Activated effector memory CD4-positive, alpha-beta T cell treated with Interleukin-2 at 50 U/mL for 16 hours (primary cell): Measurements from ENCODE around the gene DBP.
A peak's percentile ranks its signal among the peaks of the same experiment; 100 is the strongest.
"Not testable (repeated sequence)": the region's sequence is repeated elsewhere in the genome, so short reads cannot be mapped to it uniquely, and the experiment has no call there.

Experiments used
- DNase-seq: peaks from one replicate; pipeline ENCODE4 v3.0.0-alpha.2; 2020

The DBP gene

DNA sequence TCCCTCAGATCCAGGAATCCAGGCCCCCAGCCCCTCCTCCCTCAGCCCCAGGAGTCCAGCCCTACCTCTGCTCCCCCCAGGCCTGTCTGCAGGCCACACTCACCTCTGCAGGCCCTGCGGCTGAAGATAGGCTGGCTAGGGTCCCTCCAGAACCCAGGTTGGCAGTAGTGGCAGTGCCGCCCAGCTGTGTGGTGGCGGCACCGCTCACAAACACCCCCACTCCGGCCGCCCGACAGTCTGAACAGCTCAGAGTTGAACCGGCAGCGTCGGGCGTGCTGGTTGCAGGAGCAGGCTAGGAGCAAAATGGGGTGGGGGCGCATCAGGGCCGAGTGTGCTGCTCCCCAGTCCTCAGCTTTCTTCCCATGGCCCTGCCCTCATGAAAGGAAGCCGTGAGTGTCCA, 27.3 kb upstream of the DBP start:
- DNase-seq, result no peak

DNA sequence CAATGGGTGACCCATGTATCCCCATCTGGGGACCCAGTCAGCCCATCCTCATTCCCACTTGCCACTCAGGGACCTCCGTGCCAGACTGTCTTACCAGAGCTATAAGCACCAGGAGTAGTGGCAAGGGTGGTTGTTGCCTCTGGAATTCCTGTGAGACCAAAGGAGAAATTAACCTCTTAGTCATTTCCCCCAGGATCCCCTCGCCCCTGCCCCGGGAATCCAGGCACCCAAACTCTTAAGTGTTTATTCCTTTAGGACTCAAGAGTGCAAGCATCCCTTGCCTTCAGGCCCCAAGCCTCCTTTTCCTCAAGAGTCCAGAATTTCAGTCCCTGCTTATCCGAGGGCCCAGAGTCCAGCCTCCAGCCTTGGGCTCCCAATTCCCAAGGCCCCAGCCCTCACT, 26.5 kb upstream of the DBP start:
- no peak for DNase-seq

DNA sequence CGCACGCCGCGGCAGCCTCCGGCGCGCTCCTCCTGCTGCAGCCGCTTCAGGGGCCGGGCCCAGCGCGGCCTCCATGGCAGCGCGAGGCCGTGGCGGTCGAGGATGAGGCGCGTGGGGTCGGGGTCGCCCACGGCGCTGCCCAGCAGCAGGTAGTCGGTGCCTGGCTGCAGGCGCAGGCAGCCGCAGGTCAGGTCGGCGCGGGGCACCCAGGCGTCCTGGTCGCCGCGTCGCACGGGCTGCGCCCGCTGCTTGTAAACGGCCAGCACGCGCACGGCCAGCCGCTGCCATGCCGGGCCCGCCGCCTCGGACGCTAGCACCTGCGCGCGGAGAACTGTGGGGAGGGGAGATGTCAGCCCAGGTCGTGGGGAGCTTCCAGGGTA, 24.5 kb upstream of the DBP start:
- DNase-seq, result no peak

DNA sequence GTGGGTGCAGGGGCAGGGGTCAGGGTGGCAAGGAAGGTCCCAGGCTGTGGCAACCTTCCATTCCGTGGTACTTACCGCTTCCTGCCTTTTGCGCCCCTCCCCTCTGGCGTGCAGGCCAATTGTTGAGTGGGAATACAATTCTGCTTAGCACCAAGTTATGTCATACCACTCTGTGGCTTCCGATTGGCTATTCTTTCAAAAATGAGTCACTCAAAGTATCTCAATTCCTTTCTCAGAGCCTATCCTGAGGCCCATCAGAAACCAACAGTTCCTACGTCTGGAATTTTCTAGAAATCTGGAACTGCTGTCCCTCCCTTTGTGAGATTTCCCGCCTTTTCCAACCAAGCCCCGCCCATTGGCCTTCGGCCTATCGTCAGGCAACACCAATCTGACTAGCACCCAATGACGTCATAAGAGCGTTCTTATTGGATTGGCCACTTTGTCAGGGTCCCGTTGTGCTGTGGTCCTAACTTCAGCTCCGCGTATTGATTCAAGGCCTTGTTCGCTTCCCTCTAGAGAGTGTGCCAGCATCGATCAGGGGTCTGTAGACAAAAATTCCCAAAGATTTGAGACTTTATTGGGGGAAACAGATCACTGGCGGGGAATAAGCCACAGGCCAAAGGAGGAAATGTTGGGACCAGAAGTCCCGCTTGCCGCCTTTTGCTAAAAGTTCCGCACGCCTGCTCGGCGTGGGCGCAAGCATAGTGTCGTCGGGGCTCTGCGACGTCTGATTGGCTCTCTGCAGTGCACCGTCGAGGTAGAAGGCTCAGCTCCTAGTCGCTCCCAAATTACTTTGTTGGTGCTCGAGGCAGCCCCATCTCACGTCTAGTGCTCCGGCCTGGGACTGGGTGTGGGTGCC, 23.9 kb upstream of the DBP start:
- peak; percentile 66 for DNase-seq

DNA sequence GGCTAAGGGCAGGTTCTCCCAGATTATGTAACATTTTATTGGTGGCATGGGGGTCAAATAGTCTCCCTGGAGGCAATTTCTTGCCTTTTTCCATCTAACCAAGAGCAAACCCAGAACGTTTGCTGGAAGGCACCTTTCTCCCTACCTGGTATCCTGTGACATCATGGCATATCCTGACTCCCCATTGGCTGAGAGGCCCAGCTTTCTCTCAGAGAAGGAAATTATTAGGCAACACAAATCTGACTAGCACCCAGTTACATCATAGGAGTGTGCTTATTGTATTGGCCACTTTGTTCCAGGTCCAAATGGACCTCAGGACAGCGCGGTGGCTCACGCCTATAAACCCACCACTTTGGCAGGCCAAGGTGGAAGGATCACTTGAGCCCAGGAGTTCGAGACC, 22.6 kb upstream of the DBP start:
- no peak for DNase-seq

DNA sequence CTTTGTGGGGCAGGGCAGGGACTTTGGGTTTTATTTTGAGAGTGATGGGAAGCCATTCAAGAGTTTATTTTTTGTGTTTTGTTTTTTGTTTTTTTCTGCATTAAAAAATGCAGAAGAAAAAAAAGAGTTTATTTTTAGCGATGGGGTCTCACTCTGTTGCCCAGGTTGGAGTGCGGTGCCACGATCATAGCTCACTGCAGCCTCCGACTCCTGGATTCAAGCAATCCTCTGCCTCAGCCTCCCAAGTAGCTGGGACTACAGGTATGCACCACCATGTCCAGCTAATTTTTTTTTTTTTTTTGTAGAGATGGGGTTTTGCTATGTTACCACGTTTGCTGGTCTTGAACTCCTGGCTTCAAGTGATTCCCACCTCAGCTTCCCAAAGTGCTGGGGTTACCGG, 21.3 kb upstream of the DBP start:
- DNase-seq, result no peak

DNA sequence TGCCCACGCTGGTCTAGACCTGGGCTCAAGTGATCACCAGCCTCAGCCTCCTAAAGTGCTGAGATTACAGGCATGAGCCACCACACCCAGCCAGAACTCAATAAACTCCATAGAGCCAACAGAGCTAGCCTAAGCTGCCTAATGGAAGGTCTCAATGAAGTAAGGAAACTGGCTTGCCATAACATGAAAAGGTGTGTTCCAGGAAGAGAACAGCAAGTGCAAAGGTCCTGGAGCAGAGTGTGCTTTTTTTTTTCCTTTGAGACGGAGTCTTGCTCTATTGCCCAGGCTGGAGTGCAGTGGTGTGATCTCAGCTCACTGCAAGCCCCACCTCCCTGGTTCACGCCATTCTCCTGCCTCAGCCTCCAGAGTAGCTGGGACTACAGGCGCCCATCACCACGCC, 20.6 kb upstream of the DBP start:
- not testable (repeated sequence) for DNase-seq

DNA sequence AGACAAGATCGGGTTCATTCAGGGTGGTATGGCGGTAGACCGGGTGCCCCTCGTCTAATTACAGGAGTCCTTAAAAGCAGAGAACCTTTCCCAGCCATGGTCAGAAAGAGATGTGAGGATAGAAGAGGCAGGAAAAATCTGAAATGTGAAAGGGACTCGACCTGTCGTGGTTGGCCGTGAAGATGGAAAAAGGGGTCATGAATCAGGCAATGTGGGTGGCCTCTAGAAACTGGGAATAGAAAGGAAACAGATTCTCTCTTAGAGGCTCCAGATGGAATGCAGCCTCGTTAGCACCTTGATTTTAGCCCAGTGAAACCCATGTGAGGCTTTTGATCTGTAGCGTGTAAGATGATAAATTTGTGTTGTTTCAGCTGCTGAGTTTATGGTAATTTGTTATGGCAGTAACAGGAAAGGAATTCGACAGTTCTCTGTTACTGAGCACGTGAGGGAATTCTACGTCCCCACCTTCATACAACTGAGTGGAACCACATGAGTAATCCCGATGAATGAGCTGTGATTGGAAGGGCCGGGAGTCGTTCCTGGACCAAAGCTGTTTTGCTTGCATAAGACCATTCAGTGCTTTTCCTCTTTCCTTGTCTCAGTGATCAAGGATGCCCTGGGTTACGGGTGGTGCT, 19.8 kb upstream of the DBP start:
- DNase-seq, result no peak

DNA sequence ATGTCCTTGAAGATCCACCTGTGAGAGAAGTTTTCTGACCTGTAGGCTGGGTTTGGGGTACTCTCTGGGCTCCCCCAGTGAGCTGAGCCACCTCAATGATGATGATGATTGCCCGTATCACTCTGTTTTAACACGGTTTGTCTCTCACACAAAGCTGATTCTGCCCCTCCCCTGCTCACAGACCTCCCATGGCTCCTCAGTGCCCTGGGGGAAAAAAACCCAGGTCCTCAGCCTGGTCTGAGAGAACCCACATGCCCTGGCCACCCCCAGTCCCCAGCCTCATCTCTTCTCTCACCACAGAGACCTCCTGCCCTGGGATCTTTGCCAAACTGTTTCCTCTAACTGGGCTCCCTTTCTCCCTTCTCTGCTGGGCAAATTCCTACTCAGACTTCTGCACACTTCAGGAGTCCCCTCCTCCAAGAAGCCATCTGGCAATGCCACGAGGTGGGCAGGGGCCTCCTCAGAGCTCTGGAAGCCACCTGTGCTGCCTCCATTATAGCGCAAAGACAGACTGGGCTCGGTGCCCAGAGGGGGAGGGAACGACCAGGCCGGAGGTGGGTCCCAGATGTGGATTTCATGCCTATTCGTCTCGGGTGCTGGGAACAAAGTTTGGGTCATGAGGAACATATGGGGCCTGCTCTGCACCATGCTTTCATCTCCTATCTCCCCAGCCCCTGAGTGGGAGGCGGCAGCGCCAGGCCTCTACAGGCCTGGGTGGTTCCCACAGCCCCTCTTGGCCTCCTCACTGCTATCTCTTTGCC, 17.3 kb upstream of the DBP start:
- no peak for DNase-seq

DNA sequence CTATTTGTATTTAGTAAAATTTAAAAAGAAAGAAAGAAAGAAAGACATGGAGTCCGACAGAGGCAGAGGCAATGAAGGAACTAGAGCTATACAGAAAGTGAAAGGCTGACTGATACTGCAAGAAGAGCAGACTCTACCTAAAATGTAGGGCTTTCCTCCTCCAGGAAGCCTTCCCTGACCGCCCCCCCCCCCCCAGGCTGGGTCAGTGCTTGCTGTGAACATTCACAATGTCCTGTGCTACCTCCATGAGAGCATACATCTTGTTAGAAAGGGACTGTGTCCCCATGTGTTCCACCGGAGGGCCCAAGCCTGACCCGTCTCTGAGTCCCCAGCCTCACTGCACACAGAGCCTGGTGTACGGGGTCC, 14.5 kb upstream of the DBP start:
- no peak for DNase-seq

DNA sequence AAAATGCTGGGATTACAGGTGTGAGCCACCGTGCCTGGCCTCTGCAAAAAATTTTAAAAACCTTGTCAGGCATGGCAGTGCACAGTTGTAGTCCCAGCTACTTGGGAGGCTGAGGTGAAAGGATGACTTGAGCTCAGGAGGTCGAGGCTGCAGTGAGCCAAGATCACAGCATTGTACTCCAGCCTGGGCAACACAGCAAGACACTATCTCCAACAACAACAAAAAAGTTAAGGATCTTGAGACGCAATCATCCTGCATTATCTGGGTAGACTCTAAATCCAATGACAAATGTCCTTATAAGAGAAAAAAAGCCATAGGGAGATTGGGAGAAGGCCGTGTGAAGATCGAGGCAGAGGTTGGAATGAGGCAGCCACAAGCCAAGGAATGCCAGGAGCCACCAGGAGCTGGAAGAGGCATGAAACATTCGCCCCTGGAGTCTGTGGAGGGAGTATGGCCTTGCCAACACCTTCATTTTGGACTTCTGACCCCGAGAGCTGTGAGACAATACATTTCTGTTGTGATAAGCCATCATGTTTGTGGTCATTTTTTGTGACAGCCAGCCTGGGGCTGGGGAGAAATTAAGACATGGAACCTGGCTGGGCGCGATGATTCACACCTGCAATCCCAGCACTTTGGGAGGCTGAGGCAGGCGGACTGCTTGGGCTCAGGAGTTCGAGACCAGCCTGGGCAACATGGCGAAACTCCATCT, 13.9 kb upstream of the DBP start:
- no peak for DNase-seq

DNA sequence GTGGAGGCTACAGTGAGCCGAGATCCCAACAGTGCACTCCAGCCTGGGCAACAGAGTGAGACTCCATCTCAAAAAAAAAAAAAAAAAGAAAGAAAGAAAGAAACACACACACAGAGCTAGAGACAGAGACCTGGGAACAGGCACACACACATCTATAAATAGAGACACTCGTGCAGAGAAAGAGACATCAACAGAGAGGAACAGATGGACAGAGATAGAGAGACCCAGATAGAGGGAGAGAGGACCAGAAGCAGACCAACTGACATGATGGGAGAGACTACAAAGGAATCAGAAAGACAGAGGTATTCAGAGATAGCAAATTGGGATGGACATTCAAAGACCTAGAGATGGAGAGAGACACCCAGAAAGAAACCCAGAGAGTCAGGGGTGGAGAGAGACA, 11.0 kb upstream of the DBP start:
- DNase-seq, result no peak

DNA sequence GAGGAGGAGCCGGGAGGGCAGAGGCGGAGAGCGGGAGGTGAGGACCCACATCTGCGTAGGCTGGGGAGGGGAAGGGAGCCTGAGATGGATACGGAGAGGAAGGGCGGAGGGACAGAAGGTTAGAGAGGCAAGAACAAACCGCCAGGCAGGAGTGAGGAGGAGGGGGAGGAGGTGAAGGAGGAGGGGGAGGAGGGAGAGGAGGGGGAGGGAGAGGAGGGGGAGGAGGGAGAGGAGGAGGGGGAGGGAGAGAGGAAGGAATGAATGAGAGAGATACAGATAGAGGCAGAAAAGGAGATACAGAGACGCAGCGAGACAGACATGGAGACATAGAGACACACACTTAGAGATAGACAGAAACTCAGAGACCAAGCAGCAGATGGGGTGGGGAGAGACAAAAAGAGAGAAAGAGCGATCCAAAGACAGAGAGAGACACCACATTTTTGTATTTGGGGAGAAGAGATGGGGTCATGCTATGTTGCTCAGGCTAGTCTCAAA, 9.6 kb upstream of the DBP start:
- DNase-seq, result no peak

DNA sequence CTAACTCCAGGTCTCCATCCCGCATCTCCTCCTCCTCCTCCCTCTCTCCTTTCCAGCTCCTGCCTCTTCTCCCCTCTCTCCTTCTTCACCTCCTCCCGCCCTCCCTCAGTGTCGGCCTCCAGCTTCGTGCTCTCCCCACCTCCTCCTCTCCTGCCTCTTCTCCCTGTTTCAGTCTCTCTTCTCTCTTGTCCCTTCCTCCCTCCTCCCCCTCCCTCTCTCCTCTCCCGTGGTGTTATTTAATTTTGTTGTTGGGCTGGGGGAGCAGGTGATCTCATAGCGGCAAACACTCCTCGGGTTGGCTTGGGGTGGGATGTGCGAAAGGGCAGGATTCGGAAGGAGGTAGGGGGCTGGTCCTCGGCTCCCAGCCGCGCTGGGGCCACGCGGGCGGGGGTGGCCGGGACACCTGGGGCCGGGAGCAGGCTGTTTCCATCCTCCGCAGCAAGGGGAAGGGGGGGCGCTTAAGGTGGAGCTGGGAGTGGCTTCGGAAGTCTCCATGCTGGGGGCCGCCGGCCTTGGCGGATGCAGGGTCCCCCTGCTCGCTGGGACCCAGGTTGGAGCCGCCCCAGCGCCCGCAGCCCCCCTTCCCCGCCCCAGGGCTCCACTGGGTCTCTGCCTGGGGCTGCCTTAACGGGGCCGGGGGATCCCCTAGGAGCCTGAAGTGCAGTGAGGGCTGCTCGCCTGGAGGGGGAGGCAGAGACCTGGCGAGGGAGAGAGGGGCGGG, 9.0 kb upstream of the DBP start, which contains the start of gene CA11:
Gene CA11 (minus strand): TSS at position 187 of the 721 bp plus-strand sequence. CDS start 555 bp downstream, outside the sequence.
- DNase-seq, result peak; percentile 89

DNA sequence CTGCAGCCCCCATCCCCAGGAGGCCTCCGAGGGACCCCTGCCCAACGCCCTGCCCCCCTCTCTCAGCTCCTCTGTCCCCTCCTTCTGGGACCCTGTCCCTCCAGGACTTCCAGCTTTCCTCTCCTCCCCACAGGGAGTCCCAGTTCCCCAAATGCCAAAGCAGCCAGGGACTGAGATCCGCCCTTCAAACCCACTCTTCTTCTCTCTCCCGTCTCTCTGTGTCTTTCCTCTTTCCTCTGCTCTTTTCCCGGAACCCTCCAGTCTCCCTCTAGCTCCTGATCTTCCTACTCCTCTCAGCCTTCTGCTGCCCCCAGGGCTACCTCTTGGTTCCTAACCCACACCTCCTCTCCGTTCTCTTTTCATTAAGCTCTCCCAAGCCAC, 8.4 kb upstream of the DBP start:
- no peak for DNase-seq

DNA sequence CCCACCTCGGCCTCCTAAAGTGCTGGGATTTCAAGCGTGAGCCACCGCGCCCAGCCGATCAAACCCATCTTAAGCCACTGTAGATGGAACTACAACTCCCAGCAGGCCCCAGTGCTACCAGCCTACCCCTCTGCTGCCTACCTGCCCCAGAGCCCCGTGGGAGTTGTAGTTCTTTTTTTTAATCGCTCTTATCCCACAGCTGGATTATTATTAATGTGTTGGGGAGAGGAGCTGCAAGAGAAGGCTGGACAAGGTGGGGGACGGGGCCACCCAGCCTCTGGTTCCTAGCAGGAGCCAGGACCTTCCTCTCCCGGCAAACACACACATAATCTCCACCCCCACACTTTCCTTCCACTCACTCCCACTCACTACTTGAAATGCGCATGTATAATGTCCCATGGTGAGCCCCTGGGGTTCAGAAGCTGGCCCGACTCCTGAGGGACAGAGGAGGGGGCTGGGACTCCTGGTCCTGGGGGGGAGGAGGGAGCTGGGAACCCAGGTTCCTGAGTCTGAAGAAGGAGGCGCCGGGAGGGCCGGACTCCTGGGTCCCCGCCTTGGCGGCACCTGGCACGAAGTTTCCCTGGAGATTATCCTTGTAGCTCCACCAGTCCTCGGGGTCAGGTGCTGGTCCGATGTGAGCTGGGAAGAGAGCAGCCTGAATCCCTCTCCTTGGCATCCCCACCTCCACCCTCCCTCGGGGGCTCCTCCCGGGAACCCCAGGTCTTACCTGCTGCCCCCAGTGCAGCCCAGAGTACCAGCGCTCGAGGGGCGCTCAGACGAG, 7.8 kb upstream of the DBP start:
- DNase-seq, result peak; percentile 58

DNA sequence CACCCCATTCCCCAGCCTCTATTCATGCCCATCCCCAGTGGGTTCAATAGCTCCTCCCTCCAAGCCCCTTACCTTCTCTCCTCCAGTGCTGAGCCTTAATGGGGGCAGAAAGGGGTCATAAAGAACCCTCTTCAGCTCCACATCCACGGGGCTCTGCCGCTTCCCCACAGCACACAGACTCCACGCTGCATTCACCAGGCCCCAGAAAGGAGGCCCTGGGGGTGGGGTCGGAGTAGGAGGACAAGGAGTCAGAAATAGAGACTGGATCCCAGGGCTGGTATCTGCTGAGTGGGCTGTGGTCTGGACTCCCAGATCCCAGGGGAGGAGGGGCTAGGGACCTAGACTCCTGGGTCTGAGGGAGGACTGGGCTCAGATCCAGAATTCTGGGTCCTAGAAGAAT, 7.2 kb upstream of the DBP start:
- no peak for DNase-seq

DNA sequence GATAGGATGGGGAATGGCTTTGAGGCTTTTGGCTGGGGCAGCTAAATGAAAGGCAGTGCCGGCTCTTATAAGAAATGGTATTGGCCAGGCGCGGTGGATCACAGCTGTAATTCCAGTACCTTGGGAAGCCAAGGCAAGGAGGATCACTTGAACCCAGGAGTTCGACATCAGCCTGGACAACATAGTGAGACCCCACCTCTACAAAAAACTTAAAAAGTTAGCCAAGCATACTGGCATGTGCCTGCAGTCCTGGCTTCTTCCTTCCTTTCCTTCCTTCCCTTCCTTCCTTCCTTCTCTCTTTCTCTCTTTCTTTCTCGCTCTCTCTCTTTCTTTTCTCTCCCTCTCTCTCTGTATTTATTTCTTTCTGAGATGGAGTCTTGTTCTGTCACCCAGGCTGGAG, 5.7 kb upstream of the DBP start:
- DNase-seq, result no peak

DNA sequence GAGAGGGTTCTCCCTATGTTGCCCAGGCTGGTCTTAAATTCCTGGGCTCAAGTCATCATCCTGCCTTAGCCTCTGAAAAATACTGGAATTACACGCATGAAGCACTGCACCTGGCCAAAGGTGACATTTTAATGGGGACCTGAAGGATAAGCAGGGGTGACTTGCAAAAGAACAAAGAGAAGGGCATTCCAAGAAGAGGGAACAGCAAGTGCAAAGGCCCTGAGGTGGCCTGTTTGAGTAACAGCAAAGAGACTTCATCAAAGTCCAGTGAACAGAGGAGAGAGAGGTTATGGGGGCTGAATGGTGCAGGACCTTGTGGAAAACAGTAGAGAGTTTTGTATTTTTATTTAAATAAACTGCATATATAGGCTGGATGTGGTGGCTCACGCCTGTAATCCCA, 4.7 kb upstream of the DBP start:
- no peak for DNase-seq

DNA sequence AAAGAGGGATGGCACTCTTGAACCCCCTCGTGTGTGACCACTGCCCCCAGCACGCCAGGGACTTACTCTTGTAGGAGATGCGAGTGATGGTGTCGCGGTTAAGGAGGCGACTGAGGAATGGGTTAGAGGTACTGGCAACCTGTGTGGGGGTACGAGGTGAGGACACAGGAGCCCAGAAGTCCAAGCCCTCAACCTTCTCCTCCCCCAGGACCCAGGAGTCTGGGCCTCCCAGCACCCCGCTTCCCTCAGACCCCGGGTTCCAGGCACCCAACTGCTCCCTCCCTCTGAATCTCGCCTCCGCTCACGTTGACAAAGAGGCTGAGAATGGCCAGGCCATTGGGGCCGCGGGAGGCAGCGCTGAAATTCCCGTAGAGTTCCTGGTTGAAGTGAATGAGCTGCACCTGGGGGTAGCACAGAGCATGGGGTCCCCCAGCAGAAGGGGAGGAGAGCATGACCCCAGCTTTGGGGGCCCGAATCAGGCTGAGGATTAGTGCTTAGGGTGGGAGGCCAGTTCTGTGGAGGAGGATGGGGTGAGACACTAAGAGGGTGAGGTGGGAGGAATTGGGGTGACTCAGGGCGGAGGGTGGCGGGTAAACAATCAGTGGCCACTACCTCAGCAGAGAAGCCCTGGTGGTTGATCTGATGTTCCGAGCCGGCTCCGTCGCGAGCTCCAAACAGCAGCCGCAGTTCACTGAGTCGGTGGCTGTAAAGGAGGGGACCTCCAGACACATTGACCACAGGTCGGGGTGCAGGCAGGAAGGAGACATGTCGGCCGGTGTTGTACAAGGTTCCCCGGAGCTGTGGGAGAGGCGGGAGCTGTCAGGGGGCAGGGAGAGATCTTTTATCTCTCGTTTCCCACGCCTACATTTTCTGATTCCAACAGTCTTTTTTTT, 2.5 kb upstream of the DBP start:
- no peak for DNase-seq
